ENCODE data around the gene MACF1. TPM values are rescaled to one million over a fixed set of nuclear protein-coding genes. Genes with fewer than 3 reads are reported as not detected.
A peak's percentile ranks its signal among the peaks of the same experiment; 100 is the strongest.

Gene MACF1
- total and polyA plus RNA-seq, 2 of the 13 experiments (the other 11 are each of a cell fraction or from before 2014, with no cell fraction given), result 36.7 to 65.4 TPM

- TF ChIP-seq ZNF574 (CRISPR knock-in tag; IDR thresholded peaks at IDR 0.05) (peak; percentile 24; the same call in 1 of the 2 replicates), ZNF614 (CRISPR knock-in tag; IDR thresholded peaks at IDR 0.05; ENCODE audit: borderline replicate concordance) (peak; percentile 67; the same call in 1 of the 2 replicates), FOXA3 (CRISPR knock-in tag; IDR thresholded peaks at IDR 0.05) (peak; percentile 52; the same call in 1 of the 2 replicates), NR2F6 (IDR thresholded peaks at IDR 0.05) (peak; percentile 42), NR2F6 (CRISPR knock-in tag; IDR thresholded peaks at IDR 0.05) (peak; percentile 86), SRSF1 (optimal IDR thresholded peaks at IDR 0.05; ENCODE audit: low read depth, low read length) (no peak), CBX1 (IDR thresholded peaks at IDR 0.05; ENCODE audit: low read depth) (no peak), REPIN1 (CRISPR knock-in tag; IDR thresholded peaks at IDR 0.05; ENCODE audit: borderline replicate concordance, low read depth) (no peak), ZNF18 (CRISPR knock-in tag; IDR thresholded peaks at IDR 0.05; ENCODE audit: insufficient replicate concordance) (no peak), ZNF639 (CRISPR knock-in tag; conservative IDR thresholded peaks at IDR 0.05) (no peak), ZNF670 (CRISPR knock-in tag; IDR thresholded peaks at IDR 0.05; ENCODE audit: borderline replicate concordance) (no peak), HOMEZ (CRISPR knock-in tag; IDR thresholded peaks at IDR 0.05; ENCODE audit: low read depth) (peak; percentile 68; the same call in 1 of the 2 replicates), SMARCE1 (IDR thresholded peaks at IDR 0.05; ENCODE audit: borderline replicate concordance) (no peak), CEBPB (IDR thresholded peaks at IDR 0.05; ENCODE audit: borderline replicate concordance, low read depth, low read length) (peak; percentile 97), HNF4A (CRISPR knock-in tag; IDR thresholded peaks at IDR 0.05) (peak; percentile 61), ZNF549 (CRISPR knock-in tag; IDR thresholded peaks at IDR 0.05) (no peak), ZSCAN21 (CRISPR knock-in tag; IDR thresholded peaks at IDR 0.05; ENCODE audit: borderline replicate concordance) (no peak), GATAD2A (CRISPR knock-in tag; IDR thresholded peaks at IDR 0.05) (peak; percentile 81), HMG20A (CRISPR knock-in tag; IDR thresholded peaks at IDR 0.05; ENCODE audit: borderline replicate concordance) (peak; percentile 47; the same call in 1 of the 2 replicates), GMEB1 (CRISPR knock-in tag; IDR thresholded peaks at IDR 0.05; ENCODE audit: borderline replicate concordance) (no peak), RCOR2 (CRISPR knock-in tag; IDR thresholded peaks at IDR 0.05) (peak; percentile 24; the same call in 1 of the 2 replicates), ZNF143 (CRISPR knock-in tag; IDR thresholded peaks at IDR 0.05) (no peak), NCOA2 (CRISPR knock-in tag; IDR thresholded peaks at IDR 0.05) (peak; percentile 29; the same call in 1 of the 2 replicates)
Observed at GRCh38 chr1:39167632-39168209, 36.8 kb upstream of the MACF1 start (continued).

Data from HepG2 (cell line).